ENCODE results near the gene HCRTR1. TPM values are rescaled to one million over a fixed set of nuclear protein-coding genes. Genes with fewer than 3 reads are reported as not detected.

Gene HCRTR1
- total and polyA plus RNA-seq, 8 donors, result 0.14 to 0.52 (median 0.19) TPM; not detected in 5

- WGBS, 2 donors, result 66 to 79% methylated on average over 6 of the region's 6 CpGs
- H3K4me3 ChIP-seq, result no peak overlapping the region
- no peak for TF ChIP-seq CTCF (IDR thresholded peaks at IDR 0.05)
- intact Hi-C loops (cut with DNase I), result no loop called here
- no peaks in the 10 kb centered on the region for H3K27me3 ChIP-seq
- peaks cover 0 to 5% (median 0%) of the 10 kb centered on the region in 3 donors for H3K4me1 ChIP-seq
- H3K27ac ChIP-seq, result no peak overlapping the region
- H3K9me3 ChIP-seq, result no peaks in the 10 kb centered on the region
- H3K36me3 ChIP-seq, result no peaks in the 10 kb centered on the region
- FAIRE-seq (no peak), ATAC-seq (no peak), DNase-seq (no peak)
These were observed 37.6 kb downstream of the HCRTR1 start for GRCh38 chr1:31655104-31655503.

DNA sequence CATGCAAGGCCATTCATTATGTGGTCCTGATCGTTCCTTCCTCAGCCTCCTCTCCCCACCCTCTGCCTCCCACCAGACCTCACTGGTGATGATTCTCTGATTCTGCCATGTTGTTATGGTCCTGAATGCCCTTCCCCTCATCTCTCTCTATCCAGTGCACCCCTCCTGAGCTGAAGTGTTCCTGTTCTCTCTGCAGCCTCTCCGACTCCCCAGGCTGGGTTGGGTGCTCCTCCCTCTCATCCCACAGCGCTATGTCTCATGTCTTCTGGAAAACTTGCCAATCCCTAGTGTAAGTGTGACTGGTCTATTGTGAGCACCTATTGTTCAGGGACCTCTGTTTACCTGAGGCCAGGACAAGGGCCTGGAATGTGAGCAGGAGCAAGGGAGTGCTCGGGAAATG lies 38.3 kb downstream of the HCRTR1 start:
- H3K27me3 ChIP-seq, result no peaks in the 10 kb centered on the region
- no peak overlapping the region for H3K27ac ChIP-seq
- TF ChIP-seq CTCF (IDR thresholded peaks at IDR 0.05), result no peak
- H3K9me3 ChIP-seq, result no peaks in the 10 kb centered on the region
- WGBS, 2 donors, result 74 to 80% methylated on average over 4 of the region's 4 CpGs
- intact Hi-C loops (cut with DNase I), result no loop called here
- peaks cover 0 to 5% (median 0%) of the 10 kb centered on the region in 3 donors for H3K4me1 ChIP-seq
- ATAC-seq, result no peak
- H3K36me3 ChIP-seq, result no peaks in the 10 kb centered on the region
- DNase-seq, result no peak
- no peak overlapping the region for H3K4me3 ChIP-seq
- FAIRE-seq, result no peak

GRCh38 chr1:31657020-31657804 lies 39.7 kb downstream of the HCRTR1 start:
- no peaks in the 10 kb centered on the region for H3K4me1 ChIP-seq
- H3K4me3 ChIP-seq, result no peak overlapping the region
- no peaks in the 10 kb centered on the region for H3K27me3 ChIP-seq
- no peak for ATAC-seq
- H3K27ac ChIP-seq, result no peak overlapping the region
- no peaks in the 10 kb centered on the region for H3K9me3 ChIP-seq
- no peak for DNase-seq
- TF ChIP-seq CTCF (IDR thresholded peaks at IDR 0.05), result no peak
- FAIRE-seq, result no peak
- WGBS, 2 donors, result 65 to 70% methylated on average over 14 of the region's 14 CpGs
- intact Hi-C loops (cut with DNase I), result no loop called here
- no peaks in the 10 kb centered on the region for H3K36me3 ChIP-seq

DNA sequence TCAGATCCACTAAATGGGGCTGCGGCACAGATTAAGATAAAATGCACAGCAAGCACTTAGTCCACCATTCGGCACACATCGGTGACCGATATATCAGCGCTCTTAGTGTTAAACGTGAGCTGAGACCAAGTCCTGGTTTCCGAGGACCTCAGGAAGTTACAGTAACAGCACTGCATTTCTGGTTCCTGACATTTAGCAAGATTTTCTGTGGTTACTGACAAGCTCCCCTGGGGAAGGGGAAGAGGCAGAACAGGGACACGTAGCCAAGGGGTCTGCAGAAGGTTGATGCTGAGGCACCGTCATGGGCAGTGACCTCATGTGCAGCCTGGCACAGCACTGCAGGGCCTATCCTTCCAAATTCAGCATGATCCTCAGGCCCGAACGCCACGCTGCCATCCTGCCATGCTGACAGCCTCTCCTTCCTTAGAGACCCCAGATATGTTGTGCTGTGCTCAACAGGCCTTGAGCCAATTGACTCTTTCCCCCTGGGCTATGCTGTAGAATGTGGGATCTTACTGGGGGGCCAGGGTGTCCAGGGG lies 40.6 kb downstream of the HCRTR1 start:
- intact Hi-C loops (cut with DNase I), result no loop called here
- H3K36me3 ChIP-seq, result no peaks in the 10 kb centered on the region
- H3K27ac ChIP-seq, result no peak overlapping the region
- no peak for TF ChIP-seq CTCF (IDR thresholded peaks at IDR 0.05)
- H3K4me1 ChIP-seq, result no peaks in the 10 kb centered on the region
- no peak overlapping the region for H3K4me3 ChIP-seq
- ATAC-seq (no peak), FAIRE-seq (no peak), DNase-seq (no peak)
- WGBS, 2 donors, result 78 to 89% methylated on average over 12 of the region's 12 CpGs
- no peaks in the 10 kb centered on the region for H3K27me3 ChIP-seq
- H3K9me3 ChIP-seq, result no peaks in the 10 kb centered on the region

GRCh38 chr1:31658721-31659120 lies 41.2 kb downstream of the HCRTR1 start:
- H3K36me3 ChIP-seq, result no peaks in the 10 kb centered on the region
- no peaks in the 10 kb centered on the region for H3K9me3 ChIP-seq
- no peak overlapping the region for H3K27ac ChIP-seq
- FAIRE-seq (no peak), ATAC-seq (no peak), DNase-seq (no peak)
- no peaks in the 10 kb centered on the region for H3K27me3 ChIP-seq
- no peaks in the 10 kb centered on the region for H3K4me1 ChIP-seq
- WGBS, 2 donors, result 75 to 80% methylated on average over 3 of the region's 3 CpGs
- H3K4me3 ChIP-seq, result no peak overlapping the region
- intact Hi-C loops (cut with DNase I), result no loop called here
- no peak for TF ChIP-seq CTCF (IDR thresholded peaks at IDR 0.05)

Measured in pancreas (tissue), 10 donors.